Ishikawa (cell line): Measurements from ENCODE around the gene DOK6.

Experiments
- CEBPB ChIP-seq: IDR thresholded peaks from 2 replicates; pipeline ENCODE4 v1.6.1; 2012
- CREB1 ChIP-seq: IDR thresholded peaks from 2 replicates; pipeline ENCODE4 v1.6.1; 2012; ENCODE audit warnings: low read depth
- EGR1 ChIP-seq: IDR thresholded peaks from 2 replicates; pipeline ENCODE4 v1.6.1; 2012
- EP300 ChIP-seq: IDR thresholded peaks from 2 replicates; pipeline ENCODE4 v1.6.1; 2012; ENCODE audit warnings: borderline replicate concordance
- FOXM1 ChIP-seq: IDR thresholded peaks from 2 replicates; pipeline ENCODE4 v1.6.1; 2012; ENCODE audit warnings: low read depth, borderline replicate concordance
- MAX ChIP-seq: IDR thresholded peaks from 2 replicates; pipeline ENCODE4 v1.6.1; 2012
- NFIC ChIP-seq: IDR thresholded peaks from 2 replicates; pipeline ENCODE4 v1.6.1; 2012
- RAD21 ChIP-seq: IDR thresholded peaks from 2 replicates; pipeline ENCODE4 v1.6.1; 2012; ENCODE audit warnings: low read depth
- REST ChIP-seq: IDR thresholded peaks from 2 replicates; pipeline ENCODE4 v1.6.1; 2012; ENCODE audit warnings: low read depth, mild to moderate bottlenecking
- TAF1 ChIP-seq: IDR thresholded peaks from 2 replicates; pipeline ENCODE4 v1.6.1; 2012; ENCODE audit warnings: low read depth, mild to moderate bottlenecking
- TCF12 ChIP-seq: IDR thresholded peaks from 2 replicates; pipeline ENCODE4 v1.6.1; 2012; ENCODE audit warnings: low read depth
- TEAD4 ChIP-seq: IDR thresholded peaks from 2 replicates; pipeline ENCODE4 v1.6.1; 2012
- USF1 ChIP-seq: IDR thresholded peaks from 2 replicates; pipeline ENCODE4 v1.6.1; 2012
- YY1 ChIP-seq: IDR thresholded peaks from 2 replicates; pipeline ENCODE4 v1.6.1; 2012; ENCODE audit warnings: low read depth
- ZBTB7A ChIP-seq: IDR thresholded peaks from 2 replicates; pipeline ENCODE4 v1.6.1; 2012; ENCODE audit warnings: low read depth

DOK6 gene

GRCh38 chr18:69387186-69387585 is 13.5 kb upstream of the DOK6 start:
- TF ChIP-seq TAF1 (no peak), USF1 (no peak), TCF12 (no peak), ZBTB7A (no peak), CREB1 (no peak), EP300 (no peak), REST (no peak), MAX (no peak), CEBPB (no peak), TEAD4 (no peak), EGR1 (no peak), FOXM1 (no peak), RAD21 (no peak), NFIC (no peak)

- no peak for TF ChIP-seq CREB1
- TF ChIP-seq YY1, result no peak
- TF ChIP-seq RAD21, result no peak
- no peak for TF ChIP-seq CEBPB
- no peak for TF ChIP-seq TEAD4
- TF ChIP-seq EP300, result no peak
- no peak for TF ChIP-seq MAX
- TF ChIP-seq TCF12, result no peak
- TF ChIP-seq USF1, result no peak
- no peak for TF ChIP-seq EGR1
- TF ChIP-seq TAF1, result no peak
- TF ChIP-seq NFIC, result no peak
- no peak for TF ChIP-seq ZBTB7A
- TF ChIP-seq REST, result no peak
- no peak for TF ChIP-seq FOXM1
Observed at GRCh38 chr18:69388222-69388621, 12.5 kb upstream of the DOK6 start.

GRCh38 chr18:69397096-69397495 is 3.6 kb upstream of the DOK6 start:
- no peak for TF ChIP-seq TEAD4
- no peak for TF ChIP-seq TAF1
- no peak for TF ChIP-seq ZBTB7A
- TF ChIP-seq CREB1, result no peak
- no peak for TF ChIP-seq TCF12
- no peak for TF ChIP-seq NFIC
- no peak for TF ChIP-seq MAX
- no peak for TF ChIP-seq CEBPB
- TF ChIP-seq FOXM1, result no peak
- no peak for TF ChIP-seq REST
- TF ChIP-seq YY1, result no peak
- no peak for TF ChIP-seq EGR1
- no peak for TF ChIP-seq RAD21
- no peak for TF ChIP-seq EP300

GRCh38 chr18:69399253-69399652 is 1.4 kb upstream of the DOK6 start:
- TF ChIP-seq ZBTB7A (no peak), CEBPB (no peak), TAF1 (no peak), EGR1 (no peak), EP300 (no peak), USF1 (no peak), YY1 (no peak), MAX (no peak), NFIC (no peak), CREB1 (no peak), TCF12 (no peak)
